Neural progenitor cell (in vitro differentiated cells): ENCODE data around the gene ATP10B. TPM values are rescaled to one million over a fixed set of nuclear protein-coding genes. Genes with fewer than 3 reads are reported as not detected.
"Not testable (repeated sequence)": the region's sequence is repeated elsewhere in the genome, so short reads cannot be mapped to it uniquely, and the experiment has no call there.

ENCODE experiments used
- DNase-seq: peaks from one replicate; pipeline ENCODE4 v3.0.0-alpha.2; 2016; ENCODE audit warnings: low spot score
- H2AFZ ChIP-seq: fragments of 200-600 bp; sonication (generic); replicated peaks from 2 replicates; pipeline ENCODE4 v1.6.1; 2016; ENCODE audit warnings: antibody characterized with exemption
- H3F3A ChIP-seq: fragments of 200-600 bp; sonication (generic); 2 replicates; pipeline ENCODE4 v1.6.1; 2016; ENCODE audit warnings: antibody characterized with exemption, low read depth
- H3K27ac ChIP-seq: fragments of 200-600 bp; sonication (generic); 2 replicates; pipeline ENCODE4 v1.5.1; 2016; ENCODE audit warnings: mild to moderate bottlenecking
- H3K27me3 ChIP-seq: fragments of 200-600 bp; sonication (generic); 2 replicates; pipeline ENCODE4 v1.6.1; 2016; ENCODE audit warnings: mild to moderate bottlenecking, moderate library complexity
- H3K36me3 ChIP-seq: fragments of 200-600 bp; sonication (generic); 2 replicates; pipeline ENCODE4 v1.5.1; 2016
- H3K4me1 ChIP-seq: fragments of 200-600 bp; sonication (generic); 2 replicates; pipeline ENCODE4 v1.6.1; 2016; ENCODE audit warnings: mixed run types
- H3K4me2 ChIP-seq: fragments of 200-600 bp; sonication (generic); 2 replicates; pipeline ENCODE4 v1.6.1; 2016
- H3K4me3 ChIP-seq: fragments of 200-600 bp; sonication (generic); 2 replicates; pipeline ENCODE4 v1.5.1; 2016
- H3K79me2 ChIP-seq: fragments of 200-600 bp; sonication (generic); 2 replicates; pipeline ENCODE4 v1.6.1; 2016; ENCODE audit warnings: low read depth
- H3K9ac ChIP-seq: fragments of 200-600 bp; sonication (generic); 2 replicates; pipeline ENCODE4 v1.6.1; 2016
- H3K9me3 ChIP-seq: fragments of 200-600 bp; sonication (generic); 2 replicates; pipeline ENCODE4 v1.5.1; 2016; ENCODE audit warnings: low read depth
- H4K20me1 ChIP-seq: fragments of 200-600 bp; sonication (generic); 2 replicates; pipeline ENCODE4 v1.6.1; 2016; ENCODE audit warnings: low read depth
- H3K27ac Mint-ChIP-seq: 3 replicates; pipeline ENCODE4 v1.8.0; 2021; ENCODE audit warnings: mixed read lengths
- H3K27me3 Mint-ChIP-seq: 2 replicates; pipeline ENCODE4 v1.8.0; 2022; ENCODE audit warnings: low read depth, mild to moderate bottlenecking, inconsistent platforms, moderate library complexity, mixed read lengths; ENCODE audit not compliant: insufficient read depth
- H3K36me3 Mint-ChIP-seq: 3 replicates; pipeline ENCODE4 v1.8.0; 2021; ENCODE audit warnings: mixed read lengths
- H3K4me1 Mint-ChIP-seq: 3 replicates; pipeline ENCODE4 v1.8.0; 2021; ENCODE audit warnings: mixed read lengths
- H3K4me3 Mint-ChIP-seq: 3 replicates; pipeline ENCODE4 v1.8.0; 2021; ENCODE audit warnings: mild to moderate bottlenecking, moderate library complexity, mixed read lengths
- H3K9me3 Mint-ChIP-seq: 3 replicates; pipeline ENCODE4 v1.8.0; 2020; ENCODE audit warnings: mixed read lengths
- CTCF ChIP-seq: fragments of 200-600 bp; sonication (generic); IDR thresholded peaks from 2 replicates; pipeline ENCODE4 v1.5.1; 2017; ENCODE audit warnings: antibody characterized with exemption, mild to moderate bottlenecking
- EZH2 ChIP-seq: fragments of 200-600 bp; sonication (generic); IDR thresholded peaks from 2 replicates; pipeline ENCODE4 v1.6.1; 2017; ENCODE audit warnings: antibody characterized with exemption, mild to moderate bottlenecking, moderate library complexity
- EZH2phosphoT487 ChIP-seq: fragments of 200-600 bp; sonication (generic); IDR thresholded peaks from 2 replicates; pipeline ENCODE4 v1.6.1; 2017; ENCODE audit warnings: antibody characterized with exemption
- total RNA-seq: library from RNA; depleted of rRNA; stranded (reverse); fragments of >200 nt; gene quantifications from 2 replicates; pipeline ENCODE4 v1.2.3, GENCODE V29; 2015; ENCODE audit warnings: low replicate concordance

ATP10B gene
- total RNA-seq, 1 donor from 2014 or later: not detected

- Histone ChIP-seq H3K27ac (no peak overlapping the region), H3K4me3 (no peak overlapping the region), H3K4me1 (no peaks in the 10 kb centered on the region), H3F3A (no peaks in the 10 kb centered on the region), H3K9ac (no peak overlapping the region), H3K27me3 (no peaks in the 10 kb centered on the region), H3K36me3 (no peaks in the 10 kb centered on the region), H4K20me1 (no peaks in the 10 kb centered on the region), H3K79me2 (no peaks in the 10 kb centered on the region), H3K9me3 (no peaks in the 10 kb centered on the region), H2AFZ (no peak overlapping the region), H3K4me2 (no peak overlapping the region)
- Mint-ChIP-seq H3K27ac (no peak overlapping the region), H3K4me3 (no peak overlapping the region), H3K4me1 (no peaks in the 10 kb centered on the region), H3K27me3 (peaks cover 8% of the 10 kb centered on the region), H3K9me3 (no peaks in the 10 kb centered on the region), H3K36me3 (no peaks in the 10 kb centered on the region)
- no peak for DNase-seq
- TF ChIP-seq EZH2phosphoT487 (no peak), EZH2 (no peak), CTCF (no peak)
Measured at GRCh38 chr5:160727296-160727997, 124.6 kb downstream of the ATP10B start.

GRCh38 chr5:160726721-160727120 lies 125.3 kb downstream of the ATP10B start:
- Mint-ChIP-seq H3K27ac (no peak overlapping the region), H3K4me3 (no peak overlapping the region)
- H2AFZ ChIP-seq: no peak overlapping the region

GRCh38 chr5:160720822-160721221 lies 131.2 kb downstream of the ATP10B start:
- H4K20me1 ChIP-seq: no peaks in the 10 kb centered on the region
- DNase-seq: no peak
- H3K27me3 Mint-ChIP-seq: peaks cover 2% of the 10 kb centered on the region

More at GRCh38 chr5:160726721-160727120, 125.3 kb downstream of the ATP10B start:
- Histone ChIP-seq H3K9me3 (no peaks in the 10 kb centered on the region), H3K27ac (no peak overlapping the region), H3F3A (no peaks in the 10 kb centered on the region), H3K4me3 (no peak overlapping the region), H3K79me2 (no peaks in the 10 kb centered on the region), H3K9ac (no peak overlapping the region), H3K27me3 (no peaks in the 10 kb centered on the region), H4K20me1 (no peaks in the 10 kb centered on the region), H3K4me1 (no peaks in the 10 kb centered on the region), H3K4me2 (no peak overlapping the region), H3K36me3 (no peaks in the 10 kb centered on the region)
- Mint-ChIP-seq H3K27me3 (peaks cover 8% of the 10 kb centered on the region), H3K4me1 (no peaks in the 10 kb centered on the region), H3K36me3 (no peaks in the 10 kb centered on the region), H3K9me3 (no peaks in the 10 kb centered on the region)
- TF ChIP-seq EZH2 (no peak), CTCF (no peak), EZH2phosphoT487 (no peak)
- DNase-seq: no peak

GRCh38 chr5:160715508-160715907 lies 136.5 kb downstream of the ATP10B start:
- H3K36me3 Mint-ChIP-seq, H4K20me1 ChIP-seq, H3K27me3 ChIP-seq, H3K27ac Mint-ChIP-seq, DNase-seq, H3K9me3 ChIP-seq, H3K4me1 Mint-ChIP-seq, H3F3A ChIP-seq, H3K79me2 ChIP-seq, H3K9ac ChIP-seq, H2AFZ ChIP-seq, H3K4me2 ChIP-seq, H3K27me3 Mint-ChIP-seq, H3K4me3 Mint-ChIP-seq, H3K4me3 ChIP-seq, H3K4me1 ChIP-seq, H3K27ac ChIP-seq, H3K9me3 Mint-ChIP-seq, H3K36me3 ChIP-seq: not testable (repeated sequence)

More at GRCh38 chr5:160720822-160721221, 131.2 kb downstream of the ATP10B start:
- no peaks in the 10 kb centered on the region for H3K79me2 ChIP-seq
- no peaks in the 10 kb centered on the region for H3F3A ChIP-seq
- H3K4me2 ChIP-seq: no peak overlapping the region
- no peak overlapping the region for H2AFZ ChIP-seq
- H3K36me3 ChIP-seq: no peaks in the 10 kb centered on the region
- no peak overlapping the region for H3K4me3 ChIP-seq
- no peaks in the 10 kb centered on the region for H3K9me3 ChIP-seq
- Mint-ChIP-seq H3K4me3 (no peak overlapping the region), H3K9me3 (no peaks in the 10 kb centered on the region), H3K36me3 (no peaks in the 10 kb centered on the region), H3K4me1 (no peaks in the 10 kb centered on the region), H3K27ac (no peak overlapping the region)
- TF ChIP-seq CTCF: no peak
- TF ChIP-seq EZH2: no peak
- TF ChIP-seq EZH2phosphoT487: no peak
- no peaks in the 10 kb centered on the region for H3K27me3 ChIP-seq
- no peaks in the 10 kb centered on the region for H3K4me1 ChIP-seq
- H3K27ac ChIP-seq: no peak overlapping the region
- H3K9ac ChIP-seq: no peak overlapping the region
